Memory B cell (primary cell): ENCODE measurements around the gene RBM43.
"Not testable (repeated sequence)": the region's sequence is repeated elsewhere in the genome, so short reads cannot be mapped to it uniquely, and the experiment has no call there.

Source experiments
- ATAC-seq: fragments of 150-1000 bp; cut with Tn5 transposase; 2 replicates; pipeline ENCODE4 v1.10.0; 2021; ENCODE audit warnings: low read depth, mild to moderate bottlenecking, moderate library complexity
- DNase-seq, 2 donors: peaks; one replicate each; pipeline ENCODE4 v3.0.0; 2022; ENCODE audit warnings: low spot score in 2 of 2
- H3K27ac Mint-ChIP-seq: one replicate; pipeline ENCODE4 v1.8.0; 2022; ENCODE audit warnings: mild to moderate bottlenecking, moderate library complexity, mixed read lengths
- H3K27me3 Mint-ChIP-seq: one replicate; pipeline ENCODE4 v1.8.0; 2022; ENCODE audit warnings: mixed read lengths
- H3K36me3 Mint-ChIP-seq: one replicate; pipeline ENCODE4 v1.8.0; 2022; ENCODE audit warnings: mild to moderate bottlenecking, mixed read lengths
- H3K4me1 Mint-ChIP-seq: one replicate; pipeline ENCODE4 v1.8.0; 2022; ENCODE audit warnings: mixed read lengths
- H3K4me3 Mint-ChIP-seq: one replicate; pipeline ENCODE4 v1.8.0; 2022; ENCODE audit warnings: mild to moderate bottlenecking, moderate library complexity, mixed read lengths
- H3K9me3 Mint-ChIP-seq: one replicate; pipeline ENCODE4 v1.8.0; 2022; ENCODE audit warnings: mixed read lengths

RBM43 gene

GRCh38 chr2:151261231-151261976 is at the start of gene RBM43:
RBM43 (minus strand) TSS chr2:151261863; CDS start chr2:151261727, 136 bp downstream.
- DNase-seq (peak; percentile 56 to 65), ATAC-seq (peak; percentile 85)
- H3K4me1 Mint-ChIP-seq: peaks cover 7% of the 10 kb centered on the region
- H3K9me3 Mint-ChIP-seq: no peaks in the 10 kb centered on the region
- peak within 1 kb of the TSS; percentile 97 for H3K27ac Mint-ChIP-seq
- no peaks in the 10 kb centered on the region for H3K36me3 Mint-ChIP-seq
- no peaks in the 10 kb centered on the region for H3K27me3 Mint-ChIP-seq
- peak within 1 kb of the TSS; percentile 93 for H3K4me3 Mint-ChIP-seq

- not testable (repeated sequence) for H3K27me3 Mint-ChIP-seq, H3K9me3 Mint-ChIP-seq, H3K4me1 Mint-ChIP-seq, H3K4me3 Mint-ChIP-seq, H3K27ac Mint-ChIP-seq, ATAC-seq, DNase-seq, H3K36me3 Mint-ChIP-seq
Measured at GRCh38 chr2:151310313-151310712, 48.6 kb upstream of the RBM43 start.

- H3K4me1 Mint-ChIP-seq: no peaks in the 10 kb centered on the region
- no peaks in the 10 kb centered on the region for H3K36me3 Mint-ChIP-seq
- DNase-seq (no peak), ATAC-seq (no peak)
- H3K27ac Mint-ChIP-seq: no peak overlapping the region
- no peaks in the 10 kb centered on the region for H3K9me3 Mint-ChIP-seq
- H3K27me3 Mint-ChIP-seq: no peaks in the 10 kb centered on the region
- no peak overlapping the region for H3K4me3 Mint-ChIP-seq
Measured at GRCh38 chr2:151306621-151307020, 45.0 kb upstream of the RBM43 start.

- DNase-seq (no peak), ATAC-seq (no peak)
- Mint-ChIP-seq H3K9me3 (no peaks in the 10 kb centered on the region), H3K4me3 (no peak overlapping the region), H3K4me1 (no peaks in the 10 kb centered on the region), H3K27ac (no peak overlapping the region), H3K36me3 (peaks cover under 1% of the 10 kb centered on the region), H3K27me3 (no peaks in the 10 kb centered on the region)
Measured at GRCh38 chr2:151305129-151305691, 43.5 kb upstream of the RBM43 start.

GRCh38 chr2:151302879-151303278 is 41.2 kb upstream of the RBM43 start:
- H3K4me3 Mint-ChIP-seq: no peak overlapping the region
- no peak for DNase-seq
- peaks cover 8% of the 10 kb centered on the region for H3K4me1 Mint-ChIP-seq
- no peak for ATAC-seq
- peaks cover 2% of the 10 kb centered on the region for H3K9me3 Mint-ChIP-seq
- no peaks in the 10 kb centered on the region for H3K27me3 Mint-ChIP-seq
- H3K36me3 Mint-ChIP-seq: peaks cover 3% of the 10 kb centered on the region
- no peak overlapping the region for H3K27ac Mint-ChIP-seq

- DNase-seq: no peak
- Mint-ChIP-seq H3K9me3 (peaks cover 2% of the 10 kb centered on the region), H3K4me3 (no peak overlapping the region), H3K36me3 (peaks cover 3% of the 10 kb centered on the region), H3K27ac (no peak overlapping the region), H3K4me1 (peaks cover 13% of the 10 kb centered on the region), H3K27me3 (no peaks in the 10 kb centered on the region)
- no peak for ATAC-seq
Measured at GRCh38 chr2:151302404-151302803, 40.7 kb upstream of the RBM43 start.

- Mint-ChIP-seq H3K27ac (no peak overlapping the region), H3K36me3 (peaks cover 3% of the 10 kb centered on the region), H3K4me1 (peaks cover 14% of the 10 kb centered on the region), H3K27me3 (no peaks in the 10 kb centered on the region), H3K9me3 (peaks cover 2% of the 10 kb centered on the region), H3K4me3 (no peak overlapping the region)
- no peak for ATAC-seq
- no peak for DNase-seq
Measured at GRCh38 chr2:151299920-151300539, 38.4 kb upstream of the RBM43 start.

- H3K27ac Mint-ChIP-seq: peak overlapping the region; percentile 38
- peak overlapping the region; percentile 2 for H3K4me3 Mint-ChIP-seq
- peaks cover 3% of the 10 kb centered on the region for H3K36me3 Mint-ChIP-seq
- H3K4me1 Mint-ChIP-seq: peaks cover 14% of the 10 kb centered on the region
- ATAC-seq: peak; percentile 95
- peaks cover 2% of the 10 kb centered on the region for H3K9me3 Mint-ChIP-seq
- H3K27me3 Mint-ChIP-seq: no peaks in the 10 kb centered on the region
- DNase-seq: peak in 1 of 2 donors; percentile 7
Measured at GRCh38 chr2:151297882-151298281, 36.2 kb upstream of the RBM43 start.

- not testable (repeated sequence) for H3K27me3 Mint-ChIP-seq, H3K27ac Mint-ChIP-seq, H3K9me3 Mint-ChIP-seq, DNase-seq, H3K36me3 Mint-ChIP-seq, ATAC-seq, H3K4me3 Mint-ChIP-seq
- H3K4me1 Mint-ChIP-seq: peaks cover 16% of the 10 kb centered on the region
Measured at GRCh38 chr2:151295926-151296325, 34.3 kb upstream of the RBM43 start.

GRCh38 chr2:151292546-151292945 is 30.9 kb upstream of the RBM43 start:
- ATAC-seq (no peak), DNase-seq (no peak)
- Mint-ChIP-seq H3K9me3 (no peaks in the 10 kb centered on the region), H3K4me1 (peaks cover 19% of the 10 kb centered on the region), H3K27ac (no peak overlapping the region), H3K27me3 (no peaks in the 10 kb centered on the region), H3K4me3 (no peak overlapping the region), H3K36me3 (peaks cover 4% of the 10 kb centered on the region)

- H3K4me3 Mint-ChIP-seq: no peak overlapping the region
- DNase-seq (no peak), ATAC-seq (no peak)
- H3K27ac Mint-ChIP-seq: no peak overlapping the region
- H3K27me3 Mint-ChIP-seq: no peaks in the 10 kb centered on the region
- peaks cover 4% of the 10 kb centered on the region for H3K36me3 Mint-ChIP-seq
- no peaks in the 10 kb centered on the region for H3K9me3 Mint-ChIP-seq
- peaks cover 21% of the 10 kb centered on the region for H3K4me1 Mint-ChIP-seq
Measured at GRCh38 chr2:151292141-151292540, 30.5 kb upstream of the RBM43 start.

- H3K4me3 Mint-ChIP-seq: no peak overlapping the region
Measured at GRCh38 chr2:151291224-151291623, 29.6 kb upstream of the RBM43 start.

GRCh38 chr2:151289972-151290866 is 28.6 kb upstream of the RBM43 start:
- peaks cover 33% of the 10 kb centered on the region for H3K4me1 Mint-ChIP-seq
- ATAC-seq: peak; percentile 8
- peak overlapping the region; percentile 97 for H3K4me3 Mint-ChIP-seq
- peaks cover 12% of the 10 kb centered on the region for H3K36me3 Mint-ChIP-seq
- DNase-seq: no peak
- H3K27ac Mint-ChIP-seq: peak overlapping the region; percentile 99
- H3K27me3 Mint-ChIP-seq: no peaks in the 10 kb centered on the region
- H3K9me3 Mint-ChIP-seq: no peaks in the 10 kb centered on the region

More at GRCh38 chr2:151291224-151291623, 29.6 kb upstream of the RBM43 start:
- no peak for DNase-seq
- H3K27me3 Mint-ChIP-seq: no peaks in the 10 kb centered on the region
- peaks cover 28% of the 10 kb centered on the region for H3K4me1 Mint-ChIP-seq
- ATAC-seq: no peak
- H3K27ac Mint-ChIP-seq: no peak overlapping the region
- H3K36me3 Mint-ChIP-seq: peaks cover 11% of the 10 kb centered on the region
- no peaks in the 10 kb centered on the region for H3K9me3 Mint-ChIP-seq
